EL (cell line): ENCODE measurements around the gene CDK14.
A peak's percentile ranks its signal among the peaks of the same experiment; 100 is the strongest.

ENCODE experiments used
- DNase-seq: peaks from one replicate; pipeline ENCODE4 v3.0.0-alpha.2; 2016

The CDK14 gene

GRCh38 chr7:90817846-90818245 lies 221.7 kb downstream of the CDK14 start:
- no peak for DNase-seq

GRCh38 chr7:90818341-90818740 lies 222.2 kb downstream of the CDK14 start:
- no peak for DNase-seq

GRCh38 chr7:90821961-90822620 lies 226.0 kb downstream of the CDK14 start:
- no peak for DNase-seq

GRCh38 chr7:90824386-90825307 lies 228.5 kb downstream of the CDK14 start:
- DNase-seq, result peak; percentile 84

GRCh38 chr7:90825779-90826178 lies 229.7 kb downstream of the CDK14 start:
- DNase-seq, result peak; percentile 75

- DNase-seq, result no peak
Measured at GRCh38 chr7:90828601-90829000, 232.5 kb downstream of the CDK14 start.

GRCh38 chr7:90830308-90830707 lies 234.2 kb downstream of the CDK14 start:
- DNase-seq, result no peak

- DNase-seq, result no peak
Measured at GRCh38 chr7:90832726-90833125, 236.6 kb downstream of the CDK14 start.

GRCh38 chr7:90833443-90833842 lies 237.3 kb downstream of the CDK14 start:
- DNase-seq, result peak; percentile 34

GRCh38 chr7:90834771-90835170 lies 238.7 kb downstream of the CDK14 start:
- DNase-seq, result no peak

GRCh38 chr7:90835861-90836260 lies 239.7 kb downstream of the CDK14 start:
- DNase-seq, result no peak

GRCh38 chr7:90836937-90837336 lies 240.8 kb downstream of the CDK14 start:
- no peak for DNase-seq

GRCh38 chr7:90838799-90839198 lies 242.7 kb downstream of the CDK14 start:
- no peak for DNase-seq

GRCh38 chr7:90839316-90839715 lies 243.2 kb downstream of the CDK14 start:
- no peak for DNase-seq

GRCh38 chr7:90839727-90840291 lies 243.7 kb downstream of the CDK14 start:
- DNase-seq, result no peak

GRCh38 chr7:90841759-90842429 lies 245.8 kb downstream of the CDK14 start:
- no peak for DNase-seq

- DNase-seq, result no peak
Measured at GRCh38 chr7:90842430-90842788, 246.3 kb downstream of the CDK14 start.

GRCh38 chr7:90843472-90843871 lies 247.4 kb downstream of the CDK14 start:
- DNase-seq, result no peak

GRCh38 chr7:90844421-90844820 lies 248.3 kb downstream of the CDK14 start:
- DNase-seq, result no peak

- no peak for DNase-seq
Measured at GRCh38 chr7:90846192-90846591, 250.1 kb downstream of the CDK14 start.

GRCh38 chr7:90850066-90850465 lies 253.9 kb downstream of the CDK14 start:
- no peak for DNase-seq

- DNase-seq, result no peak
Measured at GRCh38 chr7:90850471-90850870, 254.3 kb downstream of the CDK14 start.

- DNase-seq, result no peak
Measured at GRCh38 chr7:90853205-90853604, 257.1 kb downstream of the CDK14 start.
